ENCODE results near the gene FAM204A.

The FAM204A gene

GRCh38 chr10:118341791-118342637, at the start of gene FAM204A:
FAM204A (minus strand) TSS chr10:118342324; CDS start chr10:118336415, 5,909 bp downstream.
- in situ Hi-C loops (cut with HindIII; ENCODE audit: low sequenced_read_pairs), result no loop called here

- in situ Hi-C loops (cut with HindIII; ENCODE audit: low sequenced_read_pairs), result no loop called here
These were observed 41.6 kb upstream of the FAM204A start for GRCh38 chr10:118383699-118384098.

- in situ Hi-C loops (cut with HindIII; ENCODE audit: low sequenced_read_pairs), result no loop called here
These were observed 41.1 kb upstream of the FAM204A start for GRCh38 chr10:118383063-118383689.

GRCh38 chr10:118374404-118374803, 32.3 kb upstream of the FAM204A start:
- in situ Hi-C loops (cut with HindIII; ENCODE audit: low sequenced_read_pairs), result no loop called here

GRCh38 chr10:118373786-118374185, 31.7 kb upstream of the FAM204A start:
- in situ Hi-C loops (cut with HindIII; ENCODE audit: low sequenced_read_pairs), result no loop called here

- in situ Hi-C loops (cut with HindIII; ENCODE audit: low sequenced_read_pairs), result no loop called here
These were observed 28.4 kb upstream of the FAM204A start for GRCh38 chr10:118370499-118370898.

- in situ Hi-C loops (cut with HindIII; ENCODE audit: low sequenced_read_pairs), result no loop called here
These were observed 27.6 kb upstream of the FAM204A start for GRCh38 chr10:118369641-118370205.

- in situ Hi-C loops (cut with HindIII; ENCODE audit: low sequenced_read_pairs), result no loop called here
These were observed 23.6 kb upstream of the FAM204A start for GRCh38 chr10:118365702-118366101.

- in situ Hi-C loops (cut with HindIII; ENCODE audit: low sequenced_read_pairs), result no loop called here
These were observed 20.0 kb upstream of the FAM204A start for GRCh38 chr10:118362103-118362502.

- in situ Hi-C loops (cut with HindIII; ENCODE audit: low sequenced_read_pairs), result no loop called here
These were observed 16.2 kb upstream of the FAM204A start for GRCh38 chr10:118358327-118358726.

GRCh38 chr10:118357841-118358240, 15.7 kb upstream of the FAM204A start:
- in situ Hi-C loops (cut with HindIII; ENCODE audit: low sequenced_read_pairs), result no loop called here

GRCh38 chr10:118356628-118357027, 14.5 kb upstream of the FAM204A start:
- in situ Hi-C loops (cut with HindIII; ENCODE audit: low sequenced_read_pairs), result no loop called here

GRCh38 chr10:118355234-118355633, 13.1 kb upstream of the FAM204A start:
- in situ Hi-C loops (cut with HindIII; ENCODE audit: low sequenced_read_pairs), result no loop called here

- in situ Hi-C loops (cut with HindIII; ENCODE audit: low sequenced_read_pairs), result no loop called here
These were observed 7.1 kb upstream of the FAM204A start for GRCh38 chr10:118349235-118349634.

GRCh38 chr10:118343549-118343948, 1.4 kb upstream of the FAM204A start:
- in situ Hi-C loops (cut with HindIII; ENCODE audit: low sequenced_read_pairs), result no loop called here

- in situ Hi-C loops (cut with HindIII; ENCODE audit: low sequenced_read_pairs), result no loop called here
These were observed 991 bp upstream of the FAM204A start for GRCh38 chr10:118343115-118343514.

GRCh38 chr10:118342638-118343020, 505 bp upstream of the FAM204A start:
- in situ Hi-C loops (cut with HindIII; ENCODE audit: low sequenced_read_pairs), result no loop called here

GRCh38 chr10:118340486-118340885, 1.6 kb downstream of the FAM204A start:
- in situ Hi-C loops (cut with HindIII; ENCODE audit: low sequenced_read_pairs), result no loop called here

GRCh38 chr10:118339111-118339510, 3.0 kb downstream of the FAM204A start:
- in situ Hi-C loops (cut with HindIII; ENCODE audit: low sequenced_read_pairs), result no loop called here

- in situ Hi-C loops (cut with HindIII; ENCODE audit: low sequenced_read_pairs), result no loop called here
These were observed 4.8 kb downstream of the FAM204A start for GRCh38 chr10:118337356-118337755.

GRCh38 chr10:118333871-118334270, 8.3 kb downstream of the FAM204A start:
- in situ Hi-C loops (cut with HindIII; ENCODE audit: low sequenced_read_pairs), result no loop called here
